Epithelial cell of prostate (primary cell): ENCODE data around the gene ME3.
"Not testable (repeated sequence)": the region's sequence is repeated elsewhere in the genome, so short reads cannot be mapped to it uniquely, and the experiment has no call there.

Experiments used
- DNase-seq: peaks from one replicate; pipeline ENCODE4 v3.0.0-alpha.2; 2011; ENCODE audit warnings: low read depth, low spot score
- H3K27ac ChIP-seq: fragments of 450-650 bp; 2 replicates; pipeline ENCODE4 v1.5.1; 2017; ENCODE audit warnings: mild to moderate bottlenecking

Gene ME3

DNA sequence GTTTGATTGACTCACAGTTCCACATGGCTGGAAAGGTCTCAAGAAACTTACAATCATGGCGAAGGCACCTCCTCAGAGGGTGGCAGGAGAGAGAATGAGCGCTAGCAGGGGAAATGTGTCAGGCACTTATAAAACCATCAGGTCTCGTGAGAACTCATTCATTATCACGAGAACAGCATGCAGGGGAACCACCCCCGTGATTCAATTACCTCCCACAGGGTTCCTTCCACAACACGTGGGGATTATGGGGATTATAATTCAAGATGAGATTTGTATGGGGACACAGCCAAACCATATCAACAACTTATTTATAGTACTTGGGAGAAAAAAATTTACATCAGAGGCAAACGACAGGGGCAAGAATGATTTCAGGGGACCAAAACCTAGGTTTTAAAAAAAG lies 3.0 kb downstream of the ME3 start:
- no peak overlapping the region for H3K27ac ChIP-seq
- no peak for DNase-seq

DNA sequence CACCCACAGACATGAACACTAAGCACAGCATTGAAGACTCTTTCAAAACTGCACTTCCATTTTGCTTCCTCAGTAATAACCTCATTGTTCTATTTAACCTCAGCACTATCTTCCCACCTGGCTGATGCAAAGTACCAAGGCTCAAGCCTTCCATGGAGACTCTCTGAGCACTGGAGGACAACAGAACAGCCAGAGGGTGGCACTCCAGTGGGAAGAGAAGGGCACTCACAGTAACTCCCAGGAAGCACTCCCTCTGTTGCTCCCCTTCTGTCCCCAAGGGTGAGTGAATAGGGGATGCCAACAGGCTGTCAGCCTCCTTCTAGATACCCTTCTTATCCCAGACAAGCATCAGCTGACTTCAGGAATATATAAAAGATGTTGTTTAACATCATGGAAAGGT lies 3.5 kb downstream of the ME3 start:
- no peak overlapping the region for H3K27ac ChIP-seq
- no peak for DNase-seq

GRCh38 chr11:86666193-86666592 lies 6.2 kb downstream of the ME3 start:
- H3K27ac ChIP-seq: peak overlapping the region; percentile 21
- no peak for DNase-seq

GRCh38 chr11:86664930-86665329 lies 7.5 kb downstream of the ME3 start:
- no peak overlapping the region for H3K27ac ChIP-seq
- DNase-seq: no peak

DNA sequence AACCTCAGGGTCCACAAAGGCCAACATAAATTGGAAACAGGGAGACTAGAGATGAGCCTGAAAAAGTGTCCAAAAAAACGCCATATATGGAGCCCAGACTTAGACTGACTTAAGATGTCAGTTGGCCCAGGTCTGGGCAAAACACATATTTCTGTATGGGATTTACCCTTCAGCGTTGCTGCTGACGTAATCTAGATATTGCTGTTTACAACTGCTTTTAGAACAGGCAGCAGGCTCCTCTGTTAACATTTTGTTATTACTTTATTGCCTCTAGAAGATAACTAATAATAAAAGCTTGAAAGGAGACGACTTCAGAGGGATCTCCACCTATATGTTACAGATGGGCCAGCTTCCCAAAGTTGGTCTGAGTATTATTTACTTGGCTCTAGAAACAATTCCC lies 8.7 kb downstream of the ME3 start:
- DNase-seq: no peak
- H3K27ac ChIP-seq: no peak overlapping the region

- no peak overlapping the region for H3K27ac ChIP-seq
- DNase-seq: no peak
Observed at GRCh38 chr11:86663291-86663690, 9.1 kb downstream of the ME3 start.

GRCh38 chr11:86660736-86661135 lies 11.7 kb downstream of the ME3 start:
- no peak overlapping the region for H3K27ac ChIP-seq
- DNase-seq: no peak

GRCh38 chr11:86660088-86660487 lies 12.3 kb downstream of the ME3 start:
- DNase-seq: no peak
- H3K27ac ChIP-seq: no peak overlapping the region

GRCh38 chr11:86658534-86658933 lies 13.9 kb downstream of the ME3 start:
- DNase-seq: no peak
- H3K27ac ChIP-seq: no peak overlapping the region

GRCh38 chr11:86645212-86645611 lies 27.2 kb downstream of the ME3 start:
- H3K27ac ChIP-seq, DNase-seq: not testable (repeated sequence)

- H3K27ac ChIP-seq: no peak overlapping the region
- DNase-seq: no peak
Observed at GRCh38 chr11:86644291-86644690, 28.1 kb downstream of the ME3 start.

DNA sequence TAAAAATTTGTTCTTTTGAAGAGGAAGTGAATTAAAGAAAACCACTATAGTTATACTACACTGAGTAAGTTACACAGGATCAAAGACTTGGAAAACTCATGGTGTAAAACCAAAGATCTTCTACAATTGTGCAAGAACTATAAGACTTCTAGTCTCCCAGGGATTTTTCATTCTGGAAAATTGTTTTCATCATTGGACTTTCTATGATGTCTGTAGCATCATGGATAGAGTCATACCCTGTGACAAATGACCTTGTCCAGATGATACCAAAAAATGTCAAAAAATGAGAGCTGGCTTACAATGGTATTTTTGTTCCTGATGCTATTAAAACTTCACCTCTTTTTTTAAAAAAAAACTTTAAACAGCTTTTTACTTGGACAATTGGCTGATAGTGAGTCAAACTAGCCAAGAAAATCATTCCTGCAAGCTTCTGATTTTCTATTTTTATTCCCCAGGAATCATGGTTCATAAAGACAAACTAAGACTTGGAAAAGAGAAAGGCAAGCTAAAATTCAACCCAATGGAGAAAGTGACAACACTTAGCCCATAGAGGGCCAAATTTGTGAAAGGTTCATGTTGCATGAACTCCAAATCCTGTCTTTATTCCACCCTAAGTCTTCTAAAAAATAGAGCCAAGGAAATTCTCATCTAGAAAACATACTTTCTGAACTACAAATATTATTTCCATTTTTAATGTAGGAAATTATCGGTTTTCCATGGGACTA lies 30.7 kb downstream of the ME3 start:
- DNase-seq: no peak

DNA sequence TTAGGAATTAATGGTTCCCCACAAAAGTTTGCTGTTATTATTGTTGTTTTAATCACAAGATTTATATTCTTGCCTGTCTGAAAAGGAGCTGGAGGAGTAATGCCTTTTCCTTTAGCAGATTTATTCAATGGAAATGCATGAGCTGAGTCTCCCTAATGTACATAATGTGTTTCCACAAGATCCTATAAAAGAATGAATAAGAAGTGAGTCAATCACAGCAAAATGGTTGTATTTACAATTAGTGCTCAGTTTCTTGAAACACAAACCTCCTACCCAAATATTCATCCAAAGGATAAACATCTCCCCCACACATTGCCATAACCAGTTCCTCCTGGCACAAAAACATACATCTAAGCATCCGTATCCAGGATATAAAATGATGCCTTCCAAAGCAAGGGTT lies 33.3 kb downstream of the ME3 start:
- H3K27ac ChIP-seq: peak overlapping the region; percentile 47
- no peak for DNase-seq

More for the DNA sequence above, 30.7 kb downstream of the ME3 start:
- no peak overlapping the region for H3K27ac ChIP-seq

DNA sequence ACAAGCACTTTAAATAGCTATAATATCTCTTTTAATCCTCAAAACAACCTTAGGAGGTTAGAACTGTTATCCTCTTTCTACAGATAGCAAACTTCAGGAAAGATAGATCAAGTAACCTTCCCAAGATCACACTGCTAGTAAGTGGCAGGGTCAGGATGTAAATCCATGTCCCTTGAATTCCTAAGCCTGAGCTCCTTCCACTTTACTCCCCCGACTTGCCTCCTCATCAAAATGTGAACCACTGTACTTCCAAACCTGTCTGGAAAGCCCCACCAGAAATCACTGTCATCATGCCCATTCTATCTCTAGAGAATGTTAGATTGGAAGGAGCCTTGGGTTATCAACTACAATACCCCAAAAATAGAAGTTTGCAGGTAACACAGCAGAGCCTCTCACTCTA lies 33.7 kb downstream of the ME3 start:
- no peak for DNase-seq
- H3K27ac ChIP-seq: peak overlapping the region; percentile 47

- no peak overlapping the region for H3K27ac ChIP-seq
- no peak for DNase-seq
Observed at GRCh38 chr11:86637988-86638387, 34.4 kb downstream of the ME3 start.

- H3K27ac ChIP-seq: no peak overlapping the region
- DNase-seq: no peak
Observed at GRCh38 chr11:86636275-86636674, 36.1 kb downstream of the ME3 start.

- H3K27ac ChIP-seq: peak overlapping the region; percentile 75
- DNase-seq: peak; percentile 70
Observed at GRCh38 chr11:86632499-86633269, 39.7 kb downstream of the ME3 start.

- H3K27ac ChIP-seq: no peak overlapping the region
Observed at GRCh38 chr11:86630229-86630981, 42.0 kb downstream of the ME3 start.

DNA sequence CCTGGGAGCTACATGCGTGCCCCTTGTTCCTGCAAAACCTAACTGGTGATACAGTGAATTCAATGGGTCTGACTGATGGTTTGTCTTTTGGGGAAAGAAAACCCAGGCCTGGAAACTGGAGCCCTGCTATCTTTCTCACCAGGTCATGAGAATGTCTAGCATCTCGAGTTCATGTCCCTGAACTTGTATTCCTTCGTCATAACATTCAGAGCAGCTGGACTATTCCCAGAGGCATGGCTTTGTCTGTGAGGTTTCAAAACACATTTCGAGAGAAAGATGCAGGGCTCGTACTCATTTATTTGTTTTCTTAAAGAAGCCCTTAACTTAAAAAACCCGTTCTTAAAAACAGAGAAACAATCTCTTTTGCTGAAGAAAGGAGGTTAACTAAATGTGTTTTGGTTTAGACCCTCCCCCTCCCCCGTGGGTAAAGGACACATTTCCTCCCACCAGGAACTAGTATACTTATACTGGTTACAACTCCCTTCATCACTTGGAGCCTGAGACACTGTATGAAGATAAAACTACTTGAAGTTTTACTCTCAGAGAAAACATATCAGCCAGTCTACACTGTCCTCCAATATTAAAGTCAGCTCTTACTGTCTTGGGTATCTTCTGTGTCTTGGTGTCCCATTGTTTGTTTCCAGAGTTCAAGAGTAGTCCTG lies 43.2 kb downstream of the ME3 start:
- H3K27ac ChIP-seq: no peak overlapping the region
- no peak for DNase-seq

More at GRCh38 chr11:86630229-86630981, 42.0 kb downstream of the ME3 start:
- no peak for DNase-seq

DNA sequence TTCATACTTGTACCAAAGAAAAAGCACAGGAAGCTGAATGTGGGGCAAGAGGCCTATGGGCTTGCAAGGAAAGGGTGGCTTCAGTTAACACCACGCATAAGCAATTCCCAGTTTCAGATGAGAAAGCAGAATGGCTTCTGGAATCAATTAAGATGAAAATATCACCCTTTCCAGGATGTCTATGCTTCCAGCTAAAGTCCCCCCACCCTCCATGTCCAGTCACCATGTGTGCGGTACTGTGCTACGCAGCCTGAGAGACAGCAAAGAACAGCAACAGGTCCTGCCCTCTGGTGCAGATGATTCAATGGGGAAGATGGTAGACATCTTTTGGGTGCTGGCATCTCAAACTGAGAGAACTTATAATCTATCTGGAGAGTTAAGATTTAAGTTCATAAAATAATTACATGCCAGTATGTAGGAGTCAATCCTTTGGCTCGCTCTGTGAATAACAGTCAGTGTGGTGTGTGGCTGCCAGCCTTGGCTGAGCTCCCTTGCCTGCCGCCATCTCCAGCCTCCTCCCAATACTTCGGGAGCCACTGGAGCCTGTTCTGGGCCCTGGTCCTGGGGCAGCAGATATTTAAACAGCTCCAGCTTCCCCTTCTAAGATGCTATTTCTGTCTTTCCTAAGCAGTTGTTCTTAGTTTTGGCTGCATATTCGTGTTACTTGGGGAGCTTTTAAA lies 44.5 kb downstream of the ME3 start:
- no peak for DNase-seq
- H3K27ac ChIP-seq: no peak overlapping the region
